ENCODE data around the gene CADPS. TPM values are rescaled to one million over a fixed set of nuclear protein-coding genes. Genes with fewer than 3 reads are reported as not detected.

The CADPS gene
- total RNA-seq, 1 experiment from 2014 or later, result not detected

GRCh38 chr3:62529230-62529629, 346.0 kb downstream of the CADPS start:
- Histone ChIP-seq H4K20me1 (ENCODE audit: low read length) (no peaks in the 10 kb centered on the region), H3K4me3 (ENCODE audit: low read length) (no peak overlapping the region), H2AFZ (ENCODE audit: low read length) (no peak overlapping the region), H3F3A (ENCODE audit: low read length, unreplicated experiment) (no peaks in the 10 kb centered on the region), H3K4me1 (ENCODE audit: insufficient read depth, low read length) (no peaks in the 10 kb centered on the region), H3K27me3 (ENCODE audit: low read length) (no peaks in the 10 kb centered on the region), H3K27ac (ENCODE audit: low read length) (no peak overlapping the region), H3K9me3 (ENCODE audit: low read length) (no peaks in the 10 kb centered on the region), H3K4me2 (ENCODE audit: low read length) (no peak overlapping the region), H3K9ac (ENCODE audit: low read length) (no peak overlapping the region), H3K9me2 (replicated peaks; ENCODE audit: low read length) (no peaks in the 10 kb centered on the region), H3K79me2 (ENCODE audit: low read length) (no peaks in the 10 kb centered on the region), H3K36me3 (ENCODE audit: low read depth, low read length) (no peaks in the 10 kb centered on the region)
- CTCF ChIA-PET, result no interaction called here
- ATAC-seq (no peak), DNase-seq (peak; percentile 31)
- POLR2A ChIA-PET (ENCODE audit: unreplicated experiment), result no interaction called here
- TF ChIP-seq EZH2phosphoT487 (IDR thresholded peaks at IDR 0.05; ENCODE audit: borderline replicate concordance, low read length) (no peak), EZH2 (IDR thresholded peaks at IDR 0.05; ENCODE audit: low read length, unreplicated experiment) (no peak), CTCF (conservative IDR thresholded peaks at IDR 0.05; ENCODE audit: low read depth, low read length) (no peak)
- BruUV-seq (replicated peaks), result no TSS peak
- intact Hi-C loops (cut with micrococcal nuclease), result no loop called here

GRCh38 chr3:62527474-62527873, 347.7 kb downstream of the CADPS start:
- H2AFZ ChIP-seq (ENCODE audit: low read length), result no peak overlapping the region
- TF ChIP-seq CTCF (conservative IDR thresholded peaks at IDR 0.05; ENCODE audit: low read depth, low read length) (no peak), EZH2 (IDR thresholded peaks at IDR 0.05; ENCODE audit: low read length, unreplicated experiment) (no peak), EZH2phosphoT487 (IDR thresholded peaks at IDR 0.05; ENCODE audit: borderline replicate concordance, low read length) (no peak)
- no TSS peak for BruUV-seq (replicated peaks)
- no peak overlapping the region for H3K4me3 ChIP-seq (ENCODE audit: low read length)
- ChIA-PET POLR2A (ENCODE audit: unreplicated experiment) (no interaction called here), CTCF (no interaction called here)
- no peak for ATAC-seq
- H3K4me2 ChIP-seq (ENCODE audit: low read length), result no peak overlapping the region
- H3K9me2 ChIP-seq (replicated peaks; ENCODE audit: low read length), result no peaks in the 10 kb centered on the region
- no peak overlapping the region for H3K9ac ChIP-seq (ENCODE audit: low read length)
- H3F3A ChIP-seq (ENCODE audit: low read length, unreplicated experiment), result no peaks in the 10 kb centered on the region
- no peaks in the 10 kb centered on the region for H3K36me3 ChIP-seq (ENCODE audit: low read depth, low read length)
- H3K27me3 ChIP-seq (ENCODE audit: low read length), result peaks cover 8% of the 10 kb centered on the region; the same call in 1 of the 2 replicates
- no peaks in the 10 kb centered on the region for H3K9me3 ChIP-seq (ENCODE audit: low read length)
- H3K79me2 ChIP-seq (ENCODE audit: low read length), result no peaks in the 10 kb centered on the region
- H3K27ac ChIP-seq (ENCODE audit: low read length), result no peak overlapping the region
- no peaks in the 10 kb centered on the region for H3K4me1 ChIP-seq (ENCODE audit: insufficient read depth, low read length)
- DNase-seq, result no peak
- H4K20me1 ChIP-seq (ENCODE audit: low read length), result no peaks in the 10 kb centered on the region
- intact Hi-C loops (cut with micrococcal nuclease), result no loop called here

- H3K9me3 ChIP-seq (ENCODE audit: low read length), result no peaks in the 10 kb centered on the region
- H3K27me3 ChIP-seq (ENCODE audit: low read length), result peaks cover 20% of the 10 kb centered on the region; the same call in 1 of the 2 replicates
- H3F3A ChIP-seq (ENCODE audit: low read length, unreplicated experiment), result no peaks in the 10 kb centered on the region
- no peak overlapping the region for H3K4me2 ChIP-seq (ENCODE audit: low read length)
- no TSS peak for BruUV-seq (replicated peaks)
- no peaks in the 10 kb centered on the region for H3K36me3 ChIP-seq (ENCODE audit: low read depth, low read length)
- ChIA-PET POLR2A (ENCODE audit: unreplicated experiment) (no interaction called here), CTCF (no interaction called here)
- no peak overlapping the region for H3K9ac ChIP-seq (ENCODE audit: low read length)
- H2AFZ ChIP-seq (ENCODE audit: low read length), result no peak overlapping the region
- no peak overlapping the region for H3K27ac ChIP-seq (ENCODE audit: low read length)
- intact Hi-C loops (cut with micrococcal nuclease), result no loop called here
- H3K4me1 ChIP-seq (ENCODE audit: insufficient read depth, low read length), result no peaks in the 10 kb centered on the region
- H3K9me2 ChIP-seq (replicated peaks; ENCODE audit: low read length), result no peaks in the 10 kb centered on the region
- ATAC-seq (no peak; the same call in 1 of the 2 replicates), DNase-seq (no peak)
- TF ChIP-seq EZH2 (IDR thresholded peaks at IDR 0.05; ENCODE audit: low read length, unreplicated experiment) (no peak), CTCF (conservative IDR thresholded peaks at IDR 0.05; ENCODE audit: low read depth, low read length) (no peak), EZH2phosphoT487 (IDR thresholded peaks at IDR 0.05; ENCODE audit: borderline replicate concordance, low read length) (no peak)
- H3K79me2 ChIP-seq (ENCODE audit: low read length), result no peaks in the 10 kb centered on the region
- H4K20me1 ChIP-seq (ENCODE audit: low read length), result no peaks in the 10 kb centered on the region
- H3K4me3 ChIP-seq (ENCODE audit: low read length), result no peak overlapping the region
Measured at GRCh38 chr3:62525281-62525680, 349.9 kb downstream of the CADPS start.
